Cerebellar cortex (tissue), 1 donor: ENCODE measurements around the gene OAS1.

ENCODE experiments used
- DNase-seq: peaks from one replicate; pipeline ENCODE4 v3.0.0-alpha.2; 2015; ENCODE audit warnings: low spot score

Gene OAS1

DNA sequence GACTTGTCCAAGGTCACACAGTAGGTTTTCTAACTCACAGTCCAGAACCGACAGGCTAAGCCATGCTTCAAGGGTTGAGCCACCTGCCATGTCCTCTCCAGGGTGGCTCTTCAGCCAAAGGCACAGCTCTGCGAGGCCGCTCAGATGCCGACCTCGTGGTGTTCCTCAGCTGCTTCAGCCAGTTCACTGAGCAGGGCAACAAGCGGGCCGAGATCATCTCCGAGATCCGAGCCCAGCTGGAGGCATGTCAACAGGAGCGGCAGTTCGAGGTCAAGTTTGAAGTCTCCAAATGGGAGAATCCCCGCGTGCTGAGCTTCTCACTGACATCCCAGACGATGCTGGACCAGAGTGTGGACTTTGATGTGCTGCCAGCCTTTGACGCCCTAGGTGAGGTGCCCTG is 58.9 kb downstream of the OAS1 start:
- DNase-seq = no peak

DNA sequence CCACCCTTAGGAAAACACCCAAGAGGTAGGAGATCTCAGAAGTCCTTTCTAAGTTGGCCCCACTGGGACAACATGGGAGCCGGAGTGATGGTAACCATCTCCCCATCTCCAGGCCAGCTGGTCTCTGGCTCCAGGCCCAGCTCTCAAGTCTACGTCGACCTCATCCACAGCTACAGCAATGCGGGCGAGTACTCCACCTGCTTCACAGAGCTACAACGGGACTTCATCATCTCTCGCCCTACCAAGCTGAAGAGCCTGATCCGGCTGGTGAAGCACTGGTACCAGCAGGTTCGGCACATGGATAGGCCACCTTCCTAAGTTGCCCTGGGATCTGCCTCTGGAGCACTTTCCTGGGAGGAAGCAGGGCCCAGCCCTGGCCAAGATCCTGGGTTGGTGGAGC is 60.5 kb downstream of the OAS1 start:
- no peak for DNase-seq

DNA sequence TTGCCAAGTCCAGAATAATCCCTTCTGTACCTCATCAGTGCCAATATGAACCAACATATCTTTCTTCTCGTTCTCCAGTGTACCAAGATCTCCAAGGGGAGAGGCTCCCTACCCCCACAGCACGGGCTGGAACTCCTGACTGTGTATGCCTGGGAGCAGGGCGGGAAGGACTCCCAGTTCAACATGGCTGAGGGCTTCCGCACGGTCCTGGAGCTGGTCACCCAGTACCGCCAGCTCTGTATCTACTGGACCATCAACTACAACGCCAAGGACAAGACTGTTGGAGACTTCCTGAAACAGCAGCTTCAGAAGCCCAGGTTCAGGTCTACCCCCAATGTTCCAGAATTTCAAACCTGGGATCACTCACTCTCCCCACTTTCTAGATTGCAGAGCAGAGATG is 61.1 kb downstream of the OAS1 start:
- no peak for DNase-seq
